D721Med (cell line): ENCODE results near the gene TRAPPC11.

Experiments used
- DNase-seq: peaks from one replicate; pipeline ENCODE4 v3.0.0; 2011; ENCODE audit warnings: low spot score; ENCODE audit not compliant: insufficient read length
- FAIRE-seq: peaks from 2 replicates; lab custom pipeline; 2011; peaks lifted over from hg19 to GRCh38; lab: Jason Lieb, UNC
- CTCF ChIP-seq: IDR thresholded peaks from 2 replicates; pipeline ENCODE4 v1.5.1; 2012; ENCODE audit warnings: mild to moderate bottlenecking, control low read depth; ENCODE audit not compliant: insufficient read depth; ENCODE audit errors: missing control alignments

Gene TRAPPC11

GRCh38 chr4:183659029-183659871, at the start of gene TRAPPC11, which contains the start of gene RWDD4:
TRAPPC11 (plus strand) TSS chr4:183659293; CDS start chr4:183663868, 4,575 bp downstream.
RWDD4 (minus strand) TSS chr4:183659185; CDS start chr4:183658952, 233 bp downstream.
- no peak for FAIRE-seq
- peak; percentile 82 for DNase-seq
- no peak for TF ChIP-seq CTCF

GRCh38 chr4:183610033-183610432, 49.1 kb upstream of the TRAPPC11 start:
- no peak for FAIRE-seq
- TF ChIP-seq CTCF = no peak
- no peak for DNase-seq

GRCh38 chr4:183610613-183611012, 48.5 kb upstream of the TRAPPC11 start:
- DNase-seq (no peak), FAIRE-seq (no peak)
- no peak for TF ChIP-seq CTCF

- DNase-seq = no peak
- FAIRE-seq = no peak
- TF ChIP-seq CTCF = no peak
Observed at GRCh38 chr4:183611210-183611830, 47.8 kb upstream of the TRAPPC11 start.

GRCh38 chr4:183612329-183613250, 46.5 kb upstream of the TRAPPC11 start:
- no peak for FAIRE-seq
- no peak for TF ChIP-seq CTCF
- no peak for DNase-seq

GRCh38 chr4:183617075-183617474, 42.0 kb upstream of the TRAPPC11 start:
- TF ChIP-seq CTCF = no peak
- FAIRE-seq (no peak), DNase-seq (no peak)
